ENCODE measurements around the gene OASL.

DNA sequence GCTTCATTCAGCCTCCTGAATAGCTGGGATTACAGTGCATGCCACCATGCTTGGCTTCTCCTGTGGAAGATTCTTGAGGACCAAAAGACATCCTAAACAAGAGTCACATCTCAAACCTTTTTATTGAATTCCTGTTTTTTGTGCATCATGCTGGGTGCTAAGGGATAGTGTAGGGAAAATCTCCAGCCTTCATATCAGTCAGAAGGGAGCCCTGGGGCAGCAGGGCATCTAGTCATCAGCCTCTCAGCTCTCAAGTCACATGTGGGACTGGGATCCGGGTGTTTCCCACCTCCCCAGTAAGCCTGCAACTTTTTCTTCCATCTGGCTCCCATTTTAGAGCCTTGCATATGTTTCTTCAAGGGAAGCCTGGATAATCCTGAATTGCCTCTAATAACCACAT lies 25.1 kb upstream of the OASL start:
- TF ChIP-seq CTCF (IDR thresholded peaks at IDR 0.05 in 4 of 5, conservative IDR thresholded peaks at IDR 0.05 in 1 of 5) = no peak
- no peak for TF ChIP-seq POLR2A (IDR thresholded peaks at IDR 0.05)
